HG03135 (cell line): ENCODE results near the gene UQCR11.

Experiments
- ATAC-seq: cut with Tn5 transposase; IDR thresholded peaks from one replicate; pipeline ENCODE4 v1.9.1; 2021; ENCODE audit warnings: mild to moderate bottlenecking, moderate library complexity; ENCODE audit not compliant: unreplicated experiment

Gene UQCR11

GRCh38 chr19:1618157-1619093 is 13.2 kb upstream of the UQCR11 start:
- ATAC-seq: no peak

GRCh38 chr19:1616875-1617274 is 11.6 kb upstream of the UQCR11 start:
- ATAC-seq: no peak

- ATAC-seq: no peak
These were observed 11.1 kb upstream of the UQCR11 start for GRCh38 chr19:1616396-1616795.

GRCh38 chr19:1615156-1615765 is 10.0 kb upstream of the UQCR11 start:
- ATAC-seq: no peak

- no peak for ATAC-seq
These were observed 8.7 kb upstream of the UQCR11 start for GRCh38 chr19:1613808-1614570.

- no peak for ATAC-seq
These were observed 7.9 kb upstream of the UQCR11 start for GRCh38 chr19:1613146-1613545.

GRCh38 chr19:1612114-1613086 is 7.1 kb upstream of the UQCR11 start:
- no peak for ATAC-seq

- ATAC-seq: no peak
These were observed 6.1 kb upstream of the UQCR11 start for GRCh38 chr19:1611353-1611752.

- no peak for ATAC-seq
These were observed 5.3 kb upstream of the UQCR11 start for GRCh38 chr19:1610579-1610978.

- no peak for ATAC-seq
These were observed 4.6 kb upstream of the UQCR11 start for GRCh38 chr19:1609680-1610474.

GRCh38 chr19:1609103-1609396 is 3.8 kb upstream of the UQCR11 start:
- no peak for ATAC-seq

- no peak for ATAC-seq
These were observed 3.3 kb upstream of the UQCR11 start for GRCh38 chr19:1608359-1609102.

GRCh38 chr19:1606138-1606651 is 933 bp upstream of the UQCR11 start:
- ATAC-seq: no peak

GRCh38 chr19:1602091-1602707 is 3.1 kb downstream of the UQCR11 start:
- ATAC-seq: no peak

GRCh38 chr19:1601613-1602064 is 3.6 kb downstream of the UQCR11 start:
- no peak for ATAC-seq

- no peak for ATAC-seq
These were observed 5.8 kb downstream of the UQCR11 start for GRCh38 chr19:1599460-1599846.

- no peak for ATAC-seq
These were observed 6.3 kb downstream of the UQCR11 start for GRCh38 chr19:1598777-1599459.

GRCh38 chr19:1593501-1593772 is 11.8 kb downstream of the UQCR11 start:
- no peak for ATAC-seq
